ENCODE data around the gene MOBP. TPM values are rescaled to one million over a fixed set of nuclear protein-coding genes. Genes with fewer than 3 reads are reported as not detected.

The MOBP gene
- total RNA-seq, 1 donor from 2014 or later: 0.13 TPM

- no peaks in the 10 kb centered on the region for H3K36me3 Mint-ChIP-seq (ENCODE audit: low read depth)
- ChIA-PET POLR2A (no interaction called here), CTCF (no interaction called here)
- TF ChIP-seq CTCF (IDR thresholded peaks at IDR 0.05): no peak
- no peaks in the 10 kb centered on the region for H3K9me3 Mint-ChIP-seq
- intact Hi-C loops (cut with micrococcal nuclease): no loop called here
- DNase-seq (no peak), ATAC-seq (ENCODE audit: low read depth) (no peak)
- no peak overlapping the region for H3K4me3 Mint-ChIP-seq
- peaks cover 18% of the 10 kb centered on the region for H3K27me3 Mint-ChIP-seq
- no peak overlapping the region for H3K27ac Mint-ChIP-seq
- no peaks in the 10 kb centered on the region for H3K4me1 Mint-ChIP-seq
Observed at GRCh38 chr3:39468108-39468436, 592 bp downstream of the MOBP start.

GRCh38 chr3:39469258-39469657 lies 1.8 kb downstream of the MOBP start:
- Mint-ChIP-seq H3K4me1 (no peaks in the 10 kb centered on the region), H3K9me3 (no peaks in the 10 kb centered on the region), H3K27me3 (peaks cover 18% of the 10 kb centered on the region), H3K27ac (no peak overlapping the region), H3K36me3 (ENCODE audit: low read depth) (no peaks in the 10 kb centered on the region), H3K4me3 (no peak overlapping the region)
- ChIA-PET POLR2A (no interaction called here), CTCF (no interaction called here)
- intact Hi-C loops (cut with micrococcal nuclease): no loop called here
- no peak for TF ChIP-seq CTCF (IDR thresholded peaks at IDR 0.05)
- ATAC-seq (ENCODE audit: low read depth) (no peak), DNase-seq (no peak)

GRCh38 chr3:39469945-39470344 lies 2.5 kb downstream of the MOBP start:
- intact Hi-C loops (cut with micrococcal nuclease): no loop called here
- H3K4me1 Mint-ChIP-seq: no peaks in the 10 kb centered on the region
- no peaks in the 10 kb centered on the region for H3K9me3 Mint-ChIP-seq
- POLR2A ChIA-PET: no interaction called here
- ATAC-seq (ENCODE audit: low read depth): no peak
- H3K27ac Mint-ChIP-seq: no peak overlapping the region
- TF ChIP-seq CTCF (IDR thresholded peaks at IDR 0.05): no peak
- peaks cover 18% of the 10 kb centered on the region for H3K27me3 Mint-ChIP-seq
- H3K4me3 Mint-ChIP-seq: no peak overlapping the region
- H3K36me3 Mint-ChIP-seq (ENCODE audit: low read depth): no peaks in the 10 kb centered on the region
- no peak for DNase-seq
- CTCF ChIA-PET: no interaction called here

- Mint-ChIP-seq H3K36me3 (ENCODE audit: low read depth) (no peaks in the 10 kb centered on the region), H3K4me3 (no peak overlapping the region), H3K9me3 (peaks cover 3% of the 10 kb centered on the region), H3K27ac (no peak overlapping the region), H3K4me1 (no peaks in the 10 kb centered on the region), H3K27me3 (peaks cover 18% of the 10 kb centered on the region)
- POLR2A ChIA-PET: no interaction called here
- DNase-seq: no peak
- no peak for ATAC-seq (ENCODE audit: low read depth)
- intact Hi-C loops (cut with micrococcal nuclease): no loop called here
- no peak for TF ChIP-seq CTCF (IDR thresholded peaks at IDR 0.05)
- CTCF ChIA-PET: no interaction called here
Observed at GRCh38 chr3:39471652-39472051, 4.2 kb downstream of the MOBP start.

GRCh38 chr3:39473452-39474125 lies 6.1 kb downstream of the MOBP start:
- H3K9me3 Mint-ChIP-seq: peaks cover 3% of the 10 kb centered on the region
- no peak for TF ChIP-seq CTCF (IDR thresholded peaks at IDR 0.05)
- POLR2A ChIA-PET: no interaction called here

More at GRCh38 chr3:39473452-39474125, 6.1 kb downstream of the MOBP start:
- intact Hi-C loops (cut with micrococcal nuclease): no loop called here
- Mint-ChIP-seq H3K4me3 (no peak overlapping the region), H3K36me3 (ENCODE audit: low read depth) (no peaks in the 10 kb centered on the region), H3K27me3 (peaks cover 13% of the 10 kb centered on the region), H3K27ac (no peak overlapping the region), H3K4me1 (no peaks in the 10 kb centered on the region)
- DNase-seq (no peak), ATAC-seq (ENCODE audit: low read depth) (no peak)
- CTCF ChIA-PET: no interaction called here

Data from activated B cell treated with CpG ODN at 0.5 μM for 24 hours (primary cell).